Inflammatory macrophage (primary cell): ENCODE results near the gene NSRP1.
"Not testable (repeated sequence)": the region's sequence is repeated elsewhere in the genome, so short reads cannot be mapped to it uniquely, and the experiment has no call there.

Source experiments
- DNase-seq, 2 donors: peaks; one replicate each; pipeline ENCODE4 v3.0.0-alpha.2; 2020 to 2022

The NSRP1 gene

GRCh38 chr17:30124273-30124796 is 7.7 kb downstream of the NSRP1 start:
- no peak for DNase-seq

- no peak for DNase-seq
Measured at GRCh38 chr17:30130121-30130520, 13.5 kb downstream of the NSRP1 start.

- no peak for DNase-seq
Measured at GRCh38 chr17:30132615-30133014, 16.0 kb downstream of the NSRP1 start.

DNA sequence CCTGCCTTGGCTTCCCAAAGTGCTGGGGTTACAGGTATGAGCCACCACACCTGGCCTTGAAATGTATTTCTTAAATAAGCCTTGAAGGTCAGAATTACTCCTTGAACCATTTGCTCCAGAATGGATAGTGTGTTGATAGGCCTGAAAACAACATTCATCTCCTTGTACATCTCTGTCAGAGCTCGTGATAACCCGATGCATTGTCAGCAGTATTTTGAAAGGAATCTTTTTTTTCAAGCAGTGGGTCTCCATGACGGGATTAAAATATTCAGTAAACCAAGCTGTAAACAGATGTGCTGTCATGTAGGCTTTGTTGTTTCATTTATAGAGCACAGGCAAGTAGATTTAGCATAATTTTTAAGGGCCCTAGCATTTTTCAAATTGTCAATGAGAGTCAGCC is 16.6 kb downstream of the NSRP1 start:
- DNase-seq, result no peak

DNA sequence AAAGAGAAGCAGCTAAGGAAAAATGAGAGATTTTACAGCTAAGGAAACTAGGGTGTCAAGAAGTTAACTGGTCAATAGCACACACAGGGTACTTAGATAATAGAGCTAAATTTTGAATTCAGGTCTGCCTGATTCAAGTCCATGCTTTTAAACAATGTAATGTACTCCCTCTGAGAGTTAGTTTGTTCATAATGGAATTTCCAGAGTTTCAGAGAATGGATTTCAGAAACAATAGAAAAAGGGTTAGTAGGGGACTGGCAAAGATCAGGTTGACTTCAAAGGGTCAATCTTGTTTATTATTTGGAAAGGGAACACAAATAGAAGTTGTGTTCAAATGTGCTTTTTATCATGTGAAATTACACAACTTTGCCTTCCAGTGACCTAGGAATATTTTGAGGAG is 17.9 kb downstream of the NSRP1 start:
- DNase-seq, result no peak

DNA sequence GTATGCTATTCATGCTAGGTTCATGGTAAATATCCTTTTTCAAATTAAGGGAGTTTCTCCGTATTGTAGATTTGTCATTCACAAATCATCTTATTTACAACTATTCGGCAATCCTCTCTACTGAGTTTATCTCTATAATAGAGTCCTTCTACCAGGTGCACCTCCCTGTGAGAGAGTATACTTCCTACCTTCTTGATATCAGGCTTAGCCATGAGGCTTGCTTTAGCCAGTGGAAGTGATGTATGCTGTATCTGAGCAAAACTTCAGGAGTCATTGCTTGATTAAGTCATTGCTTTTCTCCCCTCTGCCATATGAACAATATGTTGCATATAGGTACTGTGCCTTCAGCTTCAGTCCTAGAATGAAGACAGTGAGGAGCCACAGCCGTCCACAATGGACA is 20.5 kb downstream of the NSRP1 start:
- no peak for DNase-seq

DNA sequence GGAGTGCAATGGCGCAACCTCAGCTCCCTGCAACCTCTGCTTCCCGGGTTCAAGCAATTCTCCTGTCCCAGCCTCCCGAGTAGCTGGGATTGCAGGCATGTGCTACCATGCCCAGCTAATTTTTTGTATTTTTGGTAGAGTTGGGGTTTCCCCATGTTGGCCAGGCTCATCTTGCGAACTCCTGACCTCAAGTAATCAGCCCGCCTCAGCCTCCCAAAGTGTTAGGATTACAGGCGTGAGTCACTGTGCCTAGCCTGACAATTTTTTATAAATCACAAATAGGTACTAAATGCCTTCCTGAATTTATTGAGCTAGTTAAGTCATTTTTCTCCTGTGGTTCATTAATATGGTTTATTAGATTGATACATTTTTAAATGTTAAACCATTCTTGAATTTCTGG is 31.2 kb downstream of the NSRP1 start:
- DNase-seq, result not testable (repeated sequence)

- no peak for DNase-seq
Measured at GRCh38 chr17:30148376-30148775, 31.8 kb downstream of the NSRP1 start.

DNA sequence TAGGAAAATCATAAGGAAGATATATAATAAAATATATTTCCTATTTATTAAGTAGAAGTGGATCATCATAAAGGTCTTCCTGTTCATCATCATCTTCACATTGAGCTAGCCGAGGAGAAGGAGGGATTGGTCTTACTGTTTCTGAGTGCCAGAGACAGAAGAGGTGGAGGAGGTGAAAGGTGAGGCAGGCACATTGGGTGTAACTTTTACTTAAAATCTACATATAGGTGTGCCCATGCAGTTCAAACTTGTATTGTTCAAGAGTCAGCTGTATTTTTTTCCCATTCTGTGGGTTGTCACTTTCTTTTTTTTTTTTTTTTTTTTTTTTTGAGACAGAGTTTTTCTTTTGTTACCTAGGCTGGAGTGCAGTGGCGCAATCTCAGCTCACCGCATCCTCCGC is 34.9 kb downstream of the NSRP1 start:
- no peak for DNase-seq

DNA sequence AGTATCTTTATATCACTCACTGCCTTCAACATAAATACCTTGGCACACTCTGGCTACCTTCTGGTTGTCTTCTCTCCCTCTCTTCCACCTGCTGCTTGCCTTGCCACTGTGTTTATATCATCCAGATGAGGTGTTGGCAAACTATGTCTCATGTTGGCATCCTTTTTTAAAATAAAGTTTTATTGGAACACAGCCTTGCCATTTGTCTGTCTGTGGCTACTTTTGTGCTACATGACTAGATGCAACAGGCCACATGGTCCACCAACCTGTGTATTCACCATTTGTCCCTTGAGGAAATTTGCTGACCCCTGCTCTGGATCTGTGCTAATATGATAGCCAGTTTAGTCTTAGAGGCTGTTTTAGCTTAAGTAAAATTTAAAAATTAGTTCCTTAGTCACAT is 36.8 kb downstream of the NSRP1 start:
- DNase-seq, result no peak

DNA sequence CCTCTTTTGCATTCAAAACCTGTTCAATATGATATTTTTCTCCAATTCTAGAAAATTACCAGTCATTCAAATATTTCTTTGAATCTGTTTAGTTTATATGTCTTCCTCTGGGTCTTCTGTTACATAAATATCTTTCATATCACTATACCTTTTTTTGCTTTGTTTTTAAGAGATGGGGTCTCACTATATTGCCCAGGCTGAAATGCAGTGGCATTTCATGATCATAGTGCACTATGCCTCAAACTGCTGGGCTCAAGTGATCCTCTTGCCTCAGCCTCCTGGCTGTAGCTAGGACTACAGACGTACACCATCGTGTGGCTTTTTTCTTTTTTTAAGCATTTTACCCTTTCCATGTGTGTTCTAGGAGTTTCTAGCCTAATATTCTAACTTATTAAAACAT is 38.8 kb downstream of the NSRP1 start:
- DNase-seq, result no peak

DNA sequence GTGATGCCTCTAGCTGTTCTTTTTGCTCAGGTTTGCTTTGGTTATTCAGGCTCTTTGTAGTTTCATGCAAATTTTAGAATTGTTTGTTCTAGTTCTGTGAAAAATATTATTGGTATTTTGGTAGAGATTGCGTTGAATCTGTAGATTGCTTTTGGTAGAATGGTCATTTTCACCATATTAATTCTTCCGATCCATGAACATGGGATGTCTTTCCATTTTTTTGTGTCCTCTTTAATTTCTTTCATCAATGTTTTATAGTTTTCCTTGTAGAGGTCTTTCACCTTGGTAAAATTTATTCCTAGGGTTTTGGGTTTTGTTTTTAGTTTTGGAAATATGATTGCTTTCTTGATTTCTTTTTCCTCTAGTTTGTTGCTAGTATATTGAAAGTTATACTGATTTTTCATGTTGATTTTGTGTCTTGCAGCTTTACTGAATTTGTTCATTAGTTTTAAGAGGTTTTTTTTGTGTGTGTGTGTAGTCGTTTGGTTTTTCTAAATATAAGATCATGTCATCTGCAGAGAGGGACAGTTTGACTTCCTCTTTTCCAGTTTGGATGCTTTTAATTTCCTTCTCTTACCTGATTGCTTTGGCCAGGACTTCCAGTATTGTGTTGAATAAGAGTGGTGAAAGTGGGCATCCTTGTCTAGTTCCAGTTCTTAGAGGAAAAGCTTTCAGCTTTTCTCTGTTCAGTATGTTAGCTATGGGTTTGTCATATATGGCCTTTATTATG is 42.4 kb downstream of the NSRP1 start:
- no peak for DNase-seq

GRCh38 chr17:30160419-30161172 is 44.0 kb downstream of the NSRP1 start:
- no peak for DNase-seq

DNA sequence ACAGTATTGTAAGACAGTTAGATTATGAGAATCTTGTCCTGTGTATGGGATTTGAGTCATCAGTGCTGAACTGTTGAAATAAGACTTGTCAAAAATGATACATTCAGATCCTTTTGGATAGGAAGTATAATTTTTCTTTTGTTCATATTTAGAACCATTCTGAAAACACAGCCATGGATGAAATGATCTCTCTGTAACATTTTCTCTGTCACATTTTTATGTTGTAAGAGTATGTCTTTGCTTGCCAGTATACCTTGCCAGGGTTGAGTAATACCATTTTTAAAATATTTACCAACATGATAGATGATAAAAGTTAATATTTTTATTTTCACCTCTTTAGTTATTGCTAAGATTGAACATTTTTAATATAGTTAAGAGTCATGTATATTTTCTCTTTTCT is 45.0 kb downstream of the NSRP1 start:
- no peak for DNase-seq

GRCh38 chr17:30164531-30164930 is 47.9 kb downstream of the NSRP1 start:
- no peak for DNase-seq

DNA sequence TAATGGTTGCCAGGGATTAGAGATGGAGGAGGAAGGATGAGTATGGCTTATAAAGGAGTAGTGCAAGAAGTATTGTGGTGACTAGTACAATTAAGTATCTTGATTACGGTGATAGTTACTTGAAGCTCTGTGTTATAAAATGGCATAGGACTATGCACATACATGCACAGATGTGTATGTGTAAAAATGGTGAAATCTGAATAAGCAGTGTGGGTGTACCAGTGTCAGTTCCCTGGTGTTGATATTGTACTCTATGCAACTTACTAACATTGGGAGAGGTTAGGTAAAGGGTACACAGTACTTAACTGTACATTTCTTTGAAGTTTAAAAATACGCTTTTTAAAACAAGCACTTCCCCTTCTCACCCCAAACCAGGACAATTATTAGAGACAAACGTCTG is 48.5 kb downstream of the NSRP1 start:
- DNase-seq, result no peak

GRCh38 chr17:30165960-30166359 is 49.3 kb downstream of the NSRP1 start:
- DNase-seq, result no peak

DNA sequence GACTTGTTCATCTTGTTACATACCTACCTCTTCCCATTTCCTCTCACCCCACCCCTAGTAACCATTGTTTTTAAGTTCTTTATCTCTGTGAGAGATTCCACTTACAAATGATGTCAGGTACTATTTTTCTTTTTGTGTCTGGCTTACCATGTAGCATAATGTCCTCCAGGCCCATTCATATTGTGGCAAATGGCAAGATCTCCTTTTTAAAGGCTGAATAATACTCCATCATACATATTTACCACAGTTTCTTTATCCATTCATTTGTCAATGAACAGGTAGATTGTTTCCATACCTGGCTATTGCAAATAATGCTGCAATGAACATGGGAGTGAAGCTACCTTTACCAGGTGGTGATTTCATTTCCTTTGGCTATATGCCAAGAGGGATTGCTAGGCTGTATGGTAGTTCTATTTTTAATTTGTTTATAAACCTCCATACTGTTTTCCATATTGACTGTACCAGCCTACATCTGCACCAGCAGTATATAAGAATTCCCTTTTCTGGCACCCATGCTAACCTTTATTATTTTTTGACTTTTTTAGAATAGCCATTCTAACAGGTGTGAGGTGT is 53.9 kb downstream of the NSRP1 start:
- no peak for DNase-seq

GRCh38 chr17:30172560-30172959 is 55.9 kb downstream of the NSRP1 start:
- DNase-seq, result no peak

- DNase-seq, result no peak
Measured at GRCh38 chr17:30173649-30174048, 57.0 kb downstream of the NSRP1 start.

DNA sequence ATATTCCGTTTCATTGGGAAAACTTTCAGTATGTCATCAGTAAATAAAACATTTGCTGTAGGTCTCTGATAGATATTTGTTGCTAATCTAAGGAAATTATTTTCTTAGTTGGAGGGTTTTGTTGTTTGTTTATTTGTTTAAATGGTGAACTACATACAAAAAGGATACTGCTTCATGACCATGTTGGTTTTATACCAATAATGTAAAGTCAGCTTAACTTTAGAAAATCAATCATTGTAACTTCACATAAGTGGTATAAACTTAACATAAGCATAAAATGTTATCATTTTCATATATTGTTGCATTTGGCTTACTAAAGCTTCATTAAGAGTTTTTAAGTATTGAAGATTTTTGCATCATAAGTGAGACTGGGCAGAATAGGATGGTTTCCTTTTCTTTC is 57.9 kb downstream of the NSRP1 start:
- DNase-seq, result no peak

- no peak for DNase-seq
Measured at GRCh38 chr17:30176855-30177254, 60.2 kb downstream of the NSRP1 start.

DNA sequence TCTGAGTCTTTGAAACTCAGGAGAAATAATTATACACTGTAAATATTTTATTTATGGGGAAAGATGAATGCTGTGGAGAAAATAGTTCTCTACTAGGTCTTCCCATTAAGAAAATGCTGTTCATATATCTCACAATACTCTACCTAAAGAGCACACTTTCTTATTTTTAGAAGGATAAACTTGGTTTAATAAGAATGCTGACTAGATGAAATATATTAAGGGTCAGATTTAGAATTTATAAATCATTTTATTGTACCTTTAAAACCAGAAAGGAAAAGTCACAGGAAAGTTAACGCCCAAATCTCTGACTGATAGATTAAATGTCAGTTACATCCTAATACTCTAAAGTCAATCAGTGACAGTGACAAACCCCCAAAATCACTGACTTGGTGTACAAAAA is 70.1 kb downstream of the NSRP1 start:
- no peak for DNase-seq

DNA sequence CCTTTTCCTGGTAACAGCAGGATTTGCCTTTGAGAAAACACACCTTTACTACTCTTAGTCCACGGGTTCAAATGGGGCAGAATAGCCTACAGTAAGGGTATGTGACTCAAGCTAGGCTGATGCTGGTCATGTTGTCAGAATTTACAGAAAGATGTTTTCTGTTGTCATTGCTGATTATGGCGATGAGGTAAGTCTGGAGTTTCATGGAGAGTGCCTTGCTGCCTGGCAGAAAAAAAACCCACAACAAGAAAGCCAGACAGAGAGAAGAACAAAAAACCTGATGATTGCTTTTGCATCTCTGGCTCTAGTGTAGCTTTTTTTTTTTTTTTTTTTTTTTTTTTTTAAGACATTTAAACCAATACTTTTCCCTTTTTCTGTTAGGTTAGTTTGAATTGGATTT is 71.0 kb downstream of the NSRP1 start:
- DNase-seq, result no peak
